H1 (cell line): ENCODE data around the gene PIK3R5. TPM values are rescaled to one million over a fixed set of nuclear protein-coding genes. Genes with fewer than 3 reads are reported as not detected.

Experiments used
- CTCF ChIA-PET: fragments of 300-600 bp; sonication (Branson Sonifier 250); formaldehyde crosslinking; loops from one replicate; lab custom pipeline; 2021; ENCODE audit not compliant: partially characterized antibody; lab: Charles Lee
- POLR2A ChIA-PET: fragments of 300-600 bp; sonication (Branson Sonifier 250); formaldehyde crosslinking; loops from one replicate; lab custom pipeline; 2021; ENCODE audit warnings: inconsistent platforms; ENCODE audit not compliant: partially characterized antibody; lab: Charles Lee
- DNase-seq, 2 experiments: peaks; one replicate each; pipeline versions ENCODE4 v3.0.0 to v3.0.0-alpha.2; 2010 to 2022; ENCODE audit warnings: low spot score in 2 of 2, low read depth in 1 of 2, mixed read lengths in 1 of 2
- FAIRE-seq: peaks from 2 replicates; lab custom pipeline; 2011; peaks lifted over from hg19 to GRCh38; lab: Jason Lieb, UNC
- H2AFZ ChIP-seq: 2 replicates; pipeline ENCODE4 v1.8.1; 2012; ENCODE audit warnings: low read length, inconsistent platforms
- H2AK5ac ChIP-seq: 2 replicates; pipeline ENCODE4 v1.6.1; 2013; ENCODE audit warnings: low read depth, low read length
- H2BK120ac ChIP-seq: replicated peaks from 2 replicates; pipeline ENCODE3; 2013; ENCODE audit warnings: low read depth, low read length, inconsistent platforms
- H2BK12ac ChIP-seq: 2 replicates; pipeline ENCODE4 v1.6.1; 2013; ENCODE audit warnings: low read depth, low read length
- H2BK15ac ChIP-seq: 2 replicates; pipeline ENCODE4 v1.6.1; 2013; ENCODE audit warnings: low read length
- H2BK20ac ChIP-seq: 2 replicates; pipeline ENCODE4 v1.6.1; 2013; ENCODE audit warnings: low read length
- H2BK5ac ChIP-seq: 2 replicates; pipeline ENCODE4 v1.6.1; 2013; ENCODE audit warnings: low read depth, low read length
- H3K14ac ChIP-seq: 2 replicates; pipeline ENCODE4 v1.6.1; 2013; ENCODE audit warnings: inconsistent platforms; ENCODE audit not compliant: insufficient read length
- H3K18ac ChIP-seq: 2 replicates; pipeline ENCODE4 v1.6.1; 2013; ENCODE audit warnings: low read length; ENCODE audit errors: extremely low read depth
- H3K23ac ChIP-seq: 2 replicates; pipeline ENCODE4 v1.6.1; 2013; ENCODE audit warnings: inconsistent platforms; ENCODE audit not compliant: insufficient read length
- H3K23me2 ChIP-seq: 2 replicates; pipeline ENCODE4 v1.6.1; 2013; ENCODE audit warnings: low read depth, low read length
- H3K27ac ChIP-seq: 2 replicates; pipeline ENCODE4 v1.6.1; 2011; ENCODE audit warnings: low read depth, low read length, inconsistent platforms
- H3K27me3 ChIP-seq, 4 experiments: replicated peaks in 1 of 4; 1 replicate in 1 of 4; 2 replicates in 3 of 4; pipeline versions ENCODE4 v1.6.1 to v1.8.1; 2011 to 2013; ENCODE audit warnings: low read length in 3 of 4, mild to moderate bottlenecking in 3 of 4, inconsistent platforms in 2 of 4, mixed read lengths in 2 of 4, moderate library complexity in 1 of 4; ENCODE audit not compliant: control insufficient read depth in 3 of 4, insufficient read depth in 3 of 4; ENCODE audit errors: extremely low read depth in 1 of 4
- H3K36me3 ChIP-seq, 4 experiments: 2 replicates each; pipeline versions ENCODE4 v1.6.1 to v1.8.1; 2011 to 2013; ENCODE audit warnings: mild to moderate bottlenecking in 4 of 4, low read length in 3 of 4, moderate library complexity in 2 of 4, control low read depth in 1 of 4, inconsistent platforms in 1 of 4; ENCODE audit not compliant: insufficient read depth in 4 of 4, control insufficient read depth in 2 of 4
- H3K4ac ChIP-seq: replicated peaks from 2 replicates; pipeline ENCODE3; 2013; ENCODE audit warnings: low read length, low read depth, mixed read lengths, inconsistent platforms; ENCODE audit not compliant: insufficient read length
- H3K4me1 ChIP-seq, 4 experiments: replicated peaks in 1 of 4; 1 replicate in 1 of 4; 2 replicates in 3 of 4; pipeline versions ENCODE4 v1.6.1 to v1.8.1; 2011 to 2013; ENCODE audit warnings: low read length in 3 of 4, inconsistent platforms in 2 of 4, mixed read lengths in 1 of 4; ENCODE audit not compliant: insufficient read depth in 4 of 4, control insufficient read depth in 3 of 4
- H3K4me2 ChIP-seq, 2 experiments: 2 replicates each; pipeline versions ENCODE4 v1.6.1 to v1.8.1; 2011 to 2013; ENCODE audit warnings: low read depth in 2 of 2, low read length in 2 of 2, control low read depth in 1 of 2, inconsistent platforms in 1 of 2, mild to moderate bottlenecking in 1 of 2; ENCODE audit not compliant: insufficient read depth in 1 of 2
- H3K4me3 ChIP-seq, 4 experiments: fragments of 200-600, 300-600 bp in 1 of 4; sonication (generic), shearing (Covaris generic), sonication (Bioruptor Twin) in 1 of 4; 2 replicates each; pipeline versions ENCODE4 v1.5.1 to v1.8.1; 2011 to 2016; ENCODE audit warnings: low read length in 4 of 4, low read depth in 3 of 4, control low read depth in 2 of 4, inconsistent platforms in 2 of 4, mild to moderate bottlenecking in 2 of 4, mixed read lengths in 1 of 4, moderate library complexity in 1 of 4; ENCODE audit not compliant: insufficient read depth in 2 of 4; ENCODE audit errors: extremely low read depth in 1 of 4
- H3K56ac ChIP-seq: replicated peaks from 2 replicates; pipeline ENCODE3; 2013; ENCODE audit warnings: low read depth, mild to moderate bottlenecking, mixed read lengths, low read length, inconsistent platforms; ENCODE audit not compliant: insufficient read length
- H3K79me1 ChIP-seq: 2 replicates; pipeline ENCODE4 v1.6.1; 2013; ENCODE audit warnings: low read depth, low read length, control low read depth
- H3K79me2 ChIP-seq, 2 experiments: 2 replicates each; pipeline versions ENCODE4 v1.6.1 to v1.8.1; 2012 to 2013; ENCODE audit warnings: low read length in 2 of 2, mild to moderate bottlenecking in 2 of 2, inconsistent platforms in 1 of 2; ENCODE audit not compliant: insufficient read depth in 2 of 2, control insufficient read depth in 1 of 2
- H3K9ac ChIP-seq, 4 experiments: replicated peaks in 1 of 4; 1 replicate in 1 of 4; 2 replicates in 3 of 4; pipeline versions ENCODE4 v1.6.1 to v1.8.1; 2011 to 2013; ENCODE audit warnings: low read depth in 3 of 4, low read length in 3 of 4, control low read depth in 2 of 4, mild to moderate bottlenecking in 2 of 4, moderate library complexity in 2 of 4, inconsistent platforms in 1 of 4; ENCODE audit errors: extremely low read depth in 1 of 4
- H3K9me3 ChIP-seq, 2 experiments: 2 replicates each; pipeline versions ENCODE4 v1.6.1 to v1.8.1; 2012 to 2013; ENCODE audit warnings: mild to moderate bottlenecking in 2 of 2, moderate library complexity in 2 of 2, control low read depth in 1 of 2, inconsistent platforms in 1 of 2, low read depth in 1 of 2, low read length in 1 of 2, mixed read lengths in 1 of 2; ENCODE audit not compliant: insufficient read depth in 2 of 2
- H4K20me1 ChIP-seq, 2 experiments: replicated peaks in 1 of 2; 2 replicates each; pipeline versions ENCODE3 to v1.8.1; 2011 to 2013; ENCODE audit warnings: inconsistent platforms in 2 of 2, low read length in 2 of 2, mild to moderate bottlenecking in 1 of 2; ENCODE audit not compliant: insufficient read depth in 2 of 2, control insufficient read depth in 1 of 2
- H4K5ac ChIP-seq: 2 replicates; pipeline ENCODE4 v1.6.1; 2013; ENCODE audit warnings: low read length, low read depth, mixed read lengths, inconsistent platforms; ENCODE audit not compliant: insufficient read length
- H4K8ac ChIP-seq: 2 replicates; pipeline ENCODE4 v1.8.0; 2013; ENCODE audit warnings: mild to moderate bottlenecking, moderate library complexity, low read length, inconsistent platforms; ENCODE audit not compliant: insufficient read depth; ENCODE audit errors: extremely low read depth
- H4K91ac ChIP-seq: replicated peaks from 2 replicates; pipeline ENCODE3; 2013; ENCODE audit warnings: low read length, mixed read lengths, inconsistent platforms; ENCODE audit not compliant: insufficient read length
- CHD1 ChIP-seq: IDR thresholded peaks from 2 replicates; pipeline ENCODE4 v1.6.1; 2012; ENCODE audit warnings: low read depth, low read length, improper control_type of control experiment
- KDM1A ChIP-seq: fragments of 200-600, 300-600 bp; sonication (generic); IDR thresholded peaks from 2 replicates; pipeline ENCODE4 v1.7.1; 2016; ENCODE audit warnings: mild to moderate bottlenecking, low read length, borderline replicate concordance
- MAX ChIP-seq: IDR thresholded peaks from 2 replicates; pipeline ENCODE4 v1.6.1; 2012; ENCODE audit warnings: inconsistent platforms
- POLR2AphosphoS5 ChIP-seq: IDR thresholded peaks from 2 replicates; pipeline ENCODE4 v1.6.1; 2011; ENCODE audit warnings: low read depth, low read length
- RFX5 ChIP-seq: IDR thresholded peaks from 2 replicates; pipeline ENCODE4 v1.6.1; 2011; ENCODE audit warnings: low read depth, low read length, improper control_type of control experiment, borderline replicate concordance
- RXRA ChIP-seq: IDR thresholded peaks from 2 replicates; pipeline ENCODE4 v1.6.1; 2011; ENCODE audit warnings: low read depth, mild to moderate bottlenecking, low read length, moderate library complexity; ENCODE audit not compliant: insufficient read depth
- SIRT6 ChIP-seq: IDR thresholded peaks from one replicate; pipeline ENCODE4 v1.7.1; 2012; ENCODE audit warnings: low read length, inconsistent platforms
- SP2 ChIP-seq: IDR thresholded peaks from 2 replicates; pipeline ENCODE4 v1.6.1; 2012; ENCODE audit warnings: mild to moderate bottlenecking, low read length, inconsistent platforms
- TAF7 ChIP-seq: optimal IDR thresholded peaks from 2 replicates; pipeline ENCODE3; 2011; ENCODE audit warnings: low read depth, mild to moderate bottlenecking, inconsistent platforms, low read length, moderate library complexity, borderline replicate concordance
- TEAD4 ChIP-seq: IDR thresholded peaks from 2 replicates; pipeline ENCODE4 v1.6.1; 2012; ENCODE audit warnings: low read depth, low read length, inconsistent platforms, mixed read lengths
- WGBS, 2 experiments: shearing (Covaris generic) in 1 of 2; methylation state at CpG; one replicate each; pipeline versions ENCODE4 v1.1.6 to v1.1.7; 2013 to 2015; ENCODE audit warnings: low lambda C conversion rate in 2 of 2, mixed read lengths in 2 of 2, inconsistent platforms in 1 of 2, low coverage in 1 of 2, missing lambda C conversion rate in 1 of 2; ENCODE audit not compliant: insufficient replicate concordance in 2 of 2, insufficient coverage in 1 of 2, insufficient read length in 1 of 2; ENCODE audit errors: extremely low coverage in 1 of 2, missing lambda C conversion rate in 1 of 2; 5-methylcytosine and 5-hydroxymethylcytosine counted together
- polyA plus RNA-seq, 7 experiments: library from polyadenylated mRNA; depleted of rRNA in 3 of 7; stranded (reverse) in 5 of 7; unstranded in 2 of 7; fragments of >200 nt in 5 of 7; fragments of 200-250 nt in 2 of 7; gene quantifications; 1 replicate in 5 of 7; 2 replicates in 1 of 7; 4 replicates in 1 of 7; pipeline versions ENCODE4 v1.2.1 to v1.2.3, GENCODE V29; 2011 to 2013; ENCODE audit warnings: missing spikeins in 2 of 7, mixed read lengths in 2 of 7
- total RNA-seq: library from RNA; stranded (reverse); fragmentation: NEBNext Ultra II Directional; extraction: Animal tissue kit (Norgen Biotek cat#: 25700); gene quantifications from 2 replicates; pipeline ENCODE4 v1.2.1, GENCODE V29; 2021

The PIK3R5 gene
- total and polyA plus RNA-seq, 2 of the 8 experiments (the other 6 are each of a cell fraction or from before 2014, with no cell fraction given) = 2.7 to 4.3 TPM

DNA sequence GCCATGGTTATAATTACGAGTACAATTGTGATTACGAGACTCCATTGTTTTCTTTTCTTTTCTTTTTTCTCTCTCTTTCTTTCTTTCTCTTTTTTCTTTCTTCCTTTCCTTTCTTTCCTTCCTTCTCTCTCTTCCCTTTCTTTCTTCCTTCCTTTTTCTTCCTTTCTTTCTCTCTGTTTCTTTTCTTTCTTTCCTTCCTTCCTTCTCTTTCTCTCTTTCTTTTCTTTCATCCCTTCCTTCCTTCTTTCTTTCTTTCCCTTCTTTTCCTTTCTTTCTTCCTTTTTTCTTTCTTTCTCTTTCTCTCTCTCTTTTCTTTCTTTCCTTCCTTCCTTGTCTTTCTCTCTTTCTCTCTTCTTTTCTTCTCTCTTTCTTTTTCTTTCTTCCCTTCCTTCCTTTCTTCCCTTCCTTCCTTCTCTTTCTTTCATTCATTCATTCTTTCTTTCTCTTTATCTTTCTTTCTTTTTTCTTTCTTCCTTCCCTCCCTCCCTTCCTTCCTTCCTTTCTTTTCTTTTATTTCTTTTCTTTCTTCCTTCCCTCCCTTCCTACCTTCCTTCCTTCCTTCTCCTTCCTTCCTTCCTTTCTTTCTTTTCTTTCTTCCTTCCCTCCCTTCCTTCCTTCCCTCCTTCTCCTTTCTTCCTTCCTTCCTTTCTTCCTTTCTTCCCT lies 41.7 kb upstream of the PIK3R5 start:
- Histone ChIP-seq H3K36me3 (peaks cover 0 to 5% (median 0%) of the 10 kb centered on the region in 4 experiments; a peak in 1 of 8 replicates), H2BK12ac (no peak overlapping the region), H3K9me3 (peaks cover 0 to 4% of the 10 kb centered on the region in 2 experiments; a peak in 1 of 4 replicates), H3K79me1 (no peaks in the 10 kb centered on the region), H2BK15ac (no peak overlapping the region), H3K79me2 (no peaks in the 10 kb centered on the region), H3K56ac (no peak overlapping the region), H2BK20ac (no peak overlapping the region), H2AFZ (no peak overlapping the region), H3K9ac (no peak overlapping the region), H3K14ac (no peak overlapping the region), H3K4me1 (peaks cover 5 to 17% (median 11%) of the 10 kb centered on the region in 4 experiments), H3K23me2 (peaks cover 8% of the 10 kb centered on the region; the same call in 1 of the 2 replicates), H3K4ac (no peak overlapping the region), H3K27me3 (peaks cover 48 to 77% (median 70%) of the 10 kb centered on the region in 4 experiments), H2AK5ac (no peak overlapping the region), H3K27ac (no peak overlapping the region), H3K4me2 (no peak overlapping the region), H4K20me1 (peaks cover 2 to 6% of the 10 kb centered on the region in 2 experiments), H3K23ac (no peak overlapping the region), H3K4me3 (no peak overlapping the region), H2BK5ac (no peak overlapping the region), H2BK120ac (no peak overlapping the region), H4K8ac (no peak overlapping the region), H4K5ac (no peak overlapping the region), H3K18ac (no peak overlapping the region), H4K91ac (no peak overlapping the region)
- TF ChIP-seq TAF7 = no peak
- no peak for TF ChIP-seq TEAD4
- no peak for TF ChIP-seq SIRT6
- TF ChIP-seq KDM1A = no peak
- no peak for TF ChIP-seq POLR2AphosphoS5
- TF ChIP-seq MAX = no peak
- no peak for TF ChIP-seq CHD1
- TF ChIP-seq RXRA = no peak
- TF ChIP-seq RFX5 = no peak
- no peak for TF ChIP-seq SP2
- ChIA-PET CTCF (interaction anchor here (0.6 to 2.1 kb wide), 3 partner anchors 9 to 27 kb away, joined by 3 to 13 read pairs (median 6); no protein-coding TSS in a partner anchor), POLR2A (no interaction called here)
- 90% methylated on average over 2 of the region's 2 CpGs; no CpG with 5 or more reads in 1 of the 2 experiments for WGBS, 2 experiments
- DNase-seq (no peak), FAIRE-seq (no peak)
